ENCODE results near the gene ATP5F1B.

DNA sequence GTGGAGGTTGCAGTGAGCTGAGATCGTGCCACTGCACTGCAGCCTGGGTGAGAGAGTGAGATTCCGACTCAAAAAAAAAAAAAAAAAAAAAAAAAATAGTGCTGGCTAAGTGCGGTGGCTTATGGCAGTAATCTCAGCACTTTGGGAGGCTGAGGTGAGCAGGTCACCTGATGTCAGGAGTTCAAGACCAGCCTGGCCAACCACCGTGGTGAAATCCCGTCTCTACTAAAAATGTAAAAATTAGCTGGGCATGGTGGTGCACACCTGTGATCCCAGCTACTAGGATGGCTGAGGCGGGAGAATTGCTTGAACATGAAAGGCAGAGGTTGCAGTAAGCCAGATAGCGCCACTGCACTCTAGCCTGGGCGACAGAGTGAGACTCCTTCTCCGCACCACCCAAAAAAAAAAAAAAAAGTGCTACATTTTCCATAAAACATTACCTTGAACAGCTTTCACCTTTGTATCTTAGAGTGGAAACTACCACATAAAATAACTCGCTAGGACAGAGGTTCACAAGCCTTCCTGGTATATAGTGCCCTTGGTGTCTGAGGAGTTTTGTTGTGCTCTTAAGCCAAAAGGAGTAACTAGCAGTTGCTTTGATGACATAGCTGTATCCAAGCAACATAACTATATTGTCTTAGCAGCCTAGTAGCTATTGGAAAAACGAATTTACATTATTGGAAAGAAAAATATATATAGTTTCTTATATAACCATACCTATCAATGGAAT, 31.2 kb upstream of the ATP5F1B start:
- TF ChIP-seq, protein P1, sequence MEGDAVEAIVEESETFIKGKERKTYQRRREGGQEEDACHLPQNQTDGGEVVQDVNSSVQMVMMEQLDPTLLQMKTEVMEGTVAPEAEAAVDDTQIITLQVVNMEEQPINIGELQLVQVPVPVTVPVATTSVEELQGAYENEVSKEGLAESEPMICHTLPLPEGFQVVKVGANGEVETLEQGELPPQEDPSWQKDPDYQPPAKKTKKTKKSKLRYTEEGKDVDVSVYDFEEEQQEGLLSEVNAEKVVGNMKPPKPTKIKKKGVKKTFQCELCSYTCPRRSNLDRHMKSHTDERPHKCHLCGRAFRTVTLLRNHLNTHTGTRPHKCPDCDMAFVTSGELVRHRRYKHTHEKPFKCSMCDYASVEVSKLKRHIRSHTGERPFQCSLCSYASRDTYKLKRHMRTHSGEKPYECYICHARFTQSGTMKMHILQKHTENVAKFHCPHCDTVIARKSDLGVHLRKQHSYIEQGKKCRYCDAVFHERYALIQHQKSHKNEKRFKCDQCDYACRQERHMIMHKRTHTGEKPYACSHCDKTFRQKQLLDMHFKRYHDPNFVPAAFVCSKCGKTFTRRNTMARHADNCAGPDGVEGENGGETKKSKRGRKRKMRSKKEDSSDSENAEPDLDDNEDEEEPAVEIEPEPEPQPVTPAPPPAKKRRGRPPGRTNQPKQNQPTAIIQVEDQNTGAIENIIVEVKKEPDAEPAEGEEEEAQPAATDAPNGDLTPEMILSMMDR (IDR thresholded peaks at IDR 0.05) = no peak
- no peak for TF ChIP-seq POLR2A (IDR thresholded peaks at IDR 0.05)

All from gastroesophageal sphincter (tissue), 3 donors.